HepG2 (cell line): Measurements from ENCODE around the gene ZFYVE27. TPM values are rescaled to one million over a fixed set of nuclear protein-coding genes. Genes with fewer than 3 reads are reported as not detected.

Experiments
- ATAC-seq: fragments of 200-7000 bp; cut with Tn5 transposase; 3 replicates; pipeline ENCODE4 v1.9.1; 2020; ENCODE audit warnings: mild to moderate bottlenecking, moderate library complexity
- BruUV-seq: library from RNA; stranded (reverse); fragments of 400-500 nt; replicated peaks from 2 replicates; lab custom pipeline; 2021; lab: Mats Ljungman, UMichigan
- CTCF ChIA-PET: fragments of 300-600 bp; formaldehyde crosslinking; extraction: SDS; loops from one replicate; lab custom pipeline; 2021; ENCODE audit warnings: low total read pairs, inconsistent platforms, low intra/inter-chr PET ratio; lab: Yijun Ruan, JAX
- POLR2A ChIA-PET: fragments of 350-600 bp; sonication (Branson Sonifier 250); formaldehyde crosslinking; loops from one replicate; lab custom pipeline; 2020; ENCODE audit warnings: antibody characterized with exemption, inconsistent platforms; lab: Yijun Ruan, JAX
- DNase-seq: peaks from one replicate; pipeline ENCODE4 v3.0.0-alpha.2; 2015; ENCODE audit warnings: low spot score
- FAIRE-seq: peaks from 3 replicates; lab custom pipeline; 2011; peaks lifted over from hg19 to GRCh38; lab: Jason Lieb, UNC
- H2AFZ ChIP-seq: one replicate; pipeline ENCODE4 v1.6.1; 2011; ENCODE audit warnings: low read length, inconsistent platforms
- H3K27ac ChIP-seq: fragments of 300-600 bp; 3 replicates; pipeline ENCODE4 v1.8.0; 2011; ENCODE audit warnings: mixed run types, mild to moderate bottlenecking, mixed read lengths, low read length, inconsistent platforms; ENCODE audit not compliant: insufficient read depth; ENCODE audit errors: extremely low read length
- H3K27me3 ChIP-seq, 2 experiments: fragments of 200-600 bp in 1 of 2; 2 replicates in 1 of 2; 3 replicates in 1 of 2; pipeline versions ENCODE4 v1.6.0 to v1.8.0; 2011; ENCODE audit warnings: low read length in 2 of 2, mild to moderate bottlenecking in 2 of 2, moderate library complexity in 2 of 2, inconsistent platforms in 1 of 2; ENCODE audit not compliant: insufficient read depth in 2 of 2, control insufficient read depth in 1 of 2
- H3K36me3 ChIP-seq, 2 experiments: fragments of 200-600 bp in 1 of 2; replicated peaks in 1 of 2; 2 replicates in 1 of 2; 3 replicates in 1 of 2; pipeline versions ENCODE4 v1.5.1 to v1.8.0; 2011; ENCODE audit warnings: low read length in 2 of 2, inconsistent platforms in 1 of 2; ENCODE audit not compliant: insufficient read depth in 2 of 2, control insufficient read depth in 1 of 2
- H3K4me1 ChIP-seq: 2 replicates; pipeline ENCODE4 v1.5.1; 2012; ENCODE audit warnings: low read length, inconsistent platforms; ENCODE audit not compliant: insufficient read depth
- H3K4me2 ChIP-seq: 2 replicates; pipeline ENCODE4 v1.6.0; 2011; ENCODE audit warnings: low read depth, low read length, inconsistent platforms
- H3K4me3 ChIP-seq, 3 experiments: fragments of 200-600 bp in 1 of 3; sonication (generic), shearing (Covaris generic) in 1 of 3; replicated peaks in 1 of 3; 2 replicates each; pipeline ENCODE4 v1.5.1; 2011 to 2016; ENCODE audit warnings: low read length in 3 of 3, inconsistent platforms in 2 of 3, low read depth in 2 of 3, mild to moderate bottlenecking in 2 of 3, control low read depth in 1 of 3, mixed read lengths in 1 of 3; ENCODE audit not compliant: insufficient read depth in 1 of 3
- H3K79me2 ChIP-seq: one replicate; pipeline ENCODE4 v1.6.1; 2011; ENCODE audit warnings: low read length, inconsistent platforms; ENCODE audit not compliant: insufficient read depth
- H3K9ac ChIP-seq: 2 replicates; pipeline ENCODE4 v1.6.0; 2011; ENCODE audit warnings: mild to moderate bottlenecking, low read depth, low read length, inconsistent platforms; ENCODE audit not compliant: insufficient read depth
- H3K9me3 ChIP-seq: 2 replicates; pipeline ENCODE4 v1.5.1; 2012; ENCODE audit warnings: mild to moderate bottlenecking, low read length
- H4K20me1 ChIP-seq: 2 replicates; pipeline ENCODE4 v1.6.0; 2011; ENCODE audit warnings: inconsistent platforms, mild to moderate bottlenecking, low read length, moderate library complexity; ENCODE audit not compliant: insufficient read depth
- ASH2L ChIP-seq: fragments of 300-600, 200-600 bp; sonication (generic); IDR thresholded peaks from 2 replicates; pipeline ENCODE4 v1.7.0; 2017; ENCODE audit warnings: low read depth, mild to moderate bottlenecking, moderate library complexity, mixed read lengths, low read length; ENCODE audit not compliant: insufficient read length
- FOXK1 ChIP-seq: sonication (generic); formaldehyde crosslinking; IDR thresholded peaks from 2 replicates; pipeline ENCODE4 v1.4.0; 2020; ENCODE audit warnings: low read depth, missing genetic modification reagents, borderline replicate concordance
- HMG20A ChIP-seq: IDR thresholded peaks from 2 replicates; pipeline ENCODE4 v1.6.1; 2016; ENCODE audit warnings: borderline replicate concordance
- SALL1 ChIP-seq: sonication (generic); formaldehyde crosslinking; IDR thresholded peaks from 2 replicates; pipeline ENCODE4 v1.8.0; 2022; ENCODE audit warnings: mild to moderate bottlenecking, missing genetic modification reagents
- SIN3A ChIP-seq: IDR thresholded peaks from 2 replicates; pipeline ENCODE4 v1.6.1; 2011; ENCODE audit warnings: low read depth, mild to moderate bottlenecking, control low read depth, low read length, borderline replicate concordance
- SNAPC2 ChIP-seq: sonication (generic); formaldehyde crosslinking; IDR thresholded peaks from 2 replicates; pipeline ENCODE4 v1.8.1; 2022; ENCODE audit warnings: mild to moderate bottlenecking, missing genetic modification reagents
- SNRNP70 ChIP-seq: fragments of 200-400 bp; formaldehyde crosslinking; IDR thresholded peaks from 2 replicates; pipeline ENCODE4 v1.6.1; 2017; ENCODE audit warnings: mild to moderate bottlenecking, low read depth, low read length, moderate library complexity
- ZNF33B ChIP-seq: sonication (generic); formaldehyde crosslinking; IDR thresholded peaks from 2 replicates; pipeline ENCODE4 v1.5.1; 2020; ENCODE audit warnings: mild to moderate bottlenecking, missing genetic modification reagents
- ZNF549 ChIP-seq: sonication (generic); formaldehyde crosslinking; IDR thresholded peaks from 2 replicates; pipeline ENCODE4 v1.5.0; 2020; ENCODE audit warnings: missing genetic modification reagents
- WGBS: methylation state at CpG from one replicate; pipeline ENCODE4 v1.1.6; 2017; ENCODE audit warnings: low lambda C conversion rate; 5-methylcytosine and 5-hydroxymethylcytosine counted together
- in situ Hi-C: cut with HindIII; loops from 2 replicates; pipeline ENCODE4 v1.10.0; 2017; ENCODE audit warnings: low pct_unique_long_range_greater_than_20kb; ENCODE audit not compliant: extremely low pct_ligation_motif_present
- intact Hi-C: fragments of 100-400 bp; cut with micrococcal nuclease; formaldehyde crosslinking; loops from one replicate; pipeline ENCODE4 v1.10.0; 2022; ENCODE audit not compliant: unreplicated experiment
- polyA plus RNA-seq, 8 experiments: library from polyadenylated mRNA; depleted of rRNA in 3 of 8; stranded (reverse) in 7 of 8; unstranded in 1 of 8; fragments of >200 nt; fragmentation: Illumina TruSeq in 4 of 8; extraction: Trizol in 4 of 8; gene quantifications; 2 replicates each; pipeline versions ENCODE4 v1.2.1 to v1.2.3, GENCODE V29; 2011 to 2016; ENCODE audit warnings: low read depth in 4 of 8, missing spikeins in 1 of 8, mixed read lengths in 1 of 8; ENCODE audit not compliant: insufficient read depth in 1 of 8
- total RNA-seq, 5 experiments: library from RNA; depleted of rRNA; stranded (reverse); fragments of >200 nt; fragmentation: Illumina TruSeq; extraction: Trizol; gene quantifications; 2 replicates each; pipeline ENCODE4 v1.2.3, GENCODE V29; 2016; ENCODE audit warnings: low read depth in 1 of 5
- TF ChIP-seq, protein P1 (sequence below): IDR thresholded peaks from 2 replicates; pipeline ENCODE4 v1.6.1; 2016; ENCODE audit warnings: missing compliant biosample characterization, missing genetic modification reagents, borderline replicate concordance
- TF ChIP-seq, protein P2 (sequence below): sonication (generic); formaldehyde crosslinking; IDR thresholded peaks from 2 replicates; pipeline ENCODE4 v1.4.0; 2020; ENCODE audit warnings: missing genetic modification reagents, borderline replicate concordance
- TF ChIP-seq, protein P3 (sequence below): IDR thresholded peaks from 2 replicates; pipeline ENCODE4 v1.4.0; 2020; ENCODE audit warnings: mild to moderate bottlenecking, missing genetic modification reagents
- TF ChIP-seq, protein P4 (sequence below): sonication (generic); formaldehyde crosslinking; IDR thresholded peaks from 2 replicates; pipeline ENCODE4 v1.4.0; 2020; ENCODE audit warnings: missing genetic modification reagents
- TF ChIP-seq, protein P5 (sequence below): sonication (generic); formaldehyde crosslinking; IDR thresholded peaks from 2 replicates; pipeline ENCODE4 v1.5.0; 2020; ENCODE audit warnings: mild to moderate bottlenecking, missing genetic modification reagents

ZFYVE27 gene
- total and polyA plus RNA-seq, 2 of the 13 experiments (the other 11 are each of a cell fraction or from before 2014, with no cell fraction given): 19.7 to 20.5 TPM

DNA sequence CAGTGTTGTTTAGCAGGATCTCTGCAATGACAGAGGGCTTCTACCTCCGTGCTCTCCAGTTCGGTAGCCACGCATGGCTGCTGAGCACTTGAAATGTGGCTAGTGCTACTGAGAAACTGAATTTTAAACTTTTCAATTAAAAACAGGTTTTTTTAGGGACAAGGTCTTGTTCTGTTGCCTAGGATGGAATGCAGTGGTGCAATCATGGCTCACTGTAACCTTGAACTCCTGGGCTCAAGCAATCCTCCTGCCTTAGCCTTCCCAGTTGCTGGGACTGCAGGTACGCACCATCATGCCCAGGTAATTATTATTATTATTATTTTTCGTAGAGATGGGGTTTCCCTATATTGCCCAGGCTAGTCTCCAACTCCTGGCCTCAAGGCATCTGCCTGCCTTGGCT lies 48.3 kb downstream of the ZFYVE27 start (continued):
- TF ChIP-seq, protein P1, sequence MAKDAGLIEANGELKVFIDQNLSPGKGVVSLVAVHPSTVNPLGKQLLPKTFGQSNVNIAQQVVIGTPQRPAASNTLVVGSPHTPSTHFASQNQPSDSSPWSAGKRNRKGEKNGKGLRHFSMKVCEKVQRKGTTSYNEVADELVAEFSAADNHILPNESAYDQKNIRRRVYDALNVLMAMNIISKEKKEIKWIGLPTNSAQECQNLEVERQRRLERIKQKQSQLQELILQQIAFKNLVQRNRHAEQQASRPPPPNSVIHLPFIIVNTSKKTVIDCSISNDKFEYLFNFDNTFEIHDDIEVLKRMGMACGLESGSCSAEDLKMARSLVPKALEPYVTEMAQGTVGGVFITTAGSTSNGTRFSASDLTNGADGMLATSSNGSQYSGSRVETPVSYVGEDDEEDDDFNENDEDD: no peak
- TF ChIP-seq, protein P2, sequence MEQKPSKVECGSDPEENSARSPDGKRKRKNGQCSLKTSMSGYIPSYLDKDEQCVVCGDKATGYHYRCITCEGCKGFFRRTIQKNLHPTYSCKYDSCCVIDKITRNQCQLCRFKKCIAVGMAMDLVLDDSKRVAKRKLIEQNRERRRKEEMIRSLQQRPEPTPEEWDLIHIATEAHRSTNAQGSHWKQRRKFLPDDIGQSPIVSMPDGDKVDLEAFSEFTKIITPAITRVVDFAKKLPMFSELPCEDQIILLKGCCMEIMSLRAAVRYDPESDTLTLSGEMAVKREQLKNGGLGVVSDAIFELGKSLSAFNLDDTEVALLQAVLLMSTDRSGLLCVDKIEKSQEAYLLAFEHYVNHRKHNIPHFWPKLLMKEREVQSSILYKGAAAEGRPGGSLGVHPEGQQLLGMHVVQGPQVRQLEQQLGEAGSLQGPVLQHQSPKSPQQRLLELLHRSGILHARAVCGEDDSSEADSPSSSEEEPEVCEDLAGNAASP: peak; percentile 47; the same call in 1 of the 2 replicates
- TF ChIP-seq, protein P3, sequence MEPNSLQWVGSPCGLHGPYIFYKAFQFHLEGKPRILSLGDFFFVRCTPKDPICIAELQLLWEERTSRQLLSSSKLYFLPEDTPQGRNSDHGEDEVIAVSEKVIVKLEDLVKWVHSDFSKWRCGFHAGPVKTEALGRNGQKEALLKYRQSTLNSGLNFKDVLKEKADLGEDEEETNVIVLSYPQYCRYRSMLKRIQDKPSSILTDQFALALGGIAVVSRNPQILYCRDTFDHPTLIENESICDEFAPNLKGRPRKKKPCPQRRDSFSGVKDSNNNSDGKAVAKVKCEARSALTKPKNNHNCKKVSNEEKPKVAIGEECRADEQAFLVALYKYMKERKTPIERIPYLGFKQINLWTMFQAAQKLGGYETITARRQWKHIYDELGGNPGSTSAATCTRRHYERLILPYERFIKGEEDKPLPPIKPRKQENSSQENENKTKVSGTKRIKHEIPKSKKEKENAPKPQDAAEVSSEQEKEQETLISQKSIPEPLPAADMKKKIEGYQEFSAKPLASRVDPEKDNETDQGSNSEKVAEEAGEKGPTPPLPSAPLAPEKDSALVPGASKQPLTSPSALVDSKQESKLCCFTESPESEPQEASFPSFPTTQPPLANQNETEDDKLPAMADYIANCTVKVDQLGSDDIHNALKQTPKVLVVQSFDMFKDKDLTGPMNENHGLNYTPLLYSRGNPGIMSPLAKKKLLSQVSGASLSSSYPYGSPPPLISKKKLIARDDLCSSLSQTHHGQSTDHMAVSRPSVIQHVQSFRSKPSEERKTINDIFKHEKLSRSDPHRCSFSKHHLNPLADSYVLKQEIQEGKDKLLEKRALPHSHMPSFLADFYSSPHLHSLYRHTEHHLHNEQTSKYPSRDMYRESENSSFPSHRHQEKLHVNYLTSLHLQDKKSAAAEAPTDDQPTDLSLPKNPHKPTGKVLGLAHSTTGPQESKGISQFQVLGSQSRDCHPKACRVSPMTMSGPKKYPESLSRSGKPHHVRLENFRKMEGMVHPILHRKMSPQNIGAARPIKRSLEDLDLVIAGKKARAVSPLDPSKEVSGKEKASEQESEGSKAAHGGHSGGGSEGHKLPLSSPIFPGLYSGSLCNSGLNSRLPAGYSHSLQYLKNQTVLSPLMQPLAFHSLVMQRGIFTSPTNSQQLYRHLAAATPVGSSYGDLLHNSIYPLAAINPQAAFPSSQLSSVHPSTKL: 0 out of 2 replicates have a peak, but pooled peaks have one; percentile 44
- peak; percentile 48; the same call in 1 of the 2 replicates for TF ChIP-seq HMG20A (CRISPR knock-in tag)
- no peak for TF ChIP-seq SIN3A
- TF ChIP-seq, all 625 proteins: peak for 13

DNA sequence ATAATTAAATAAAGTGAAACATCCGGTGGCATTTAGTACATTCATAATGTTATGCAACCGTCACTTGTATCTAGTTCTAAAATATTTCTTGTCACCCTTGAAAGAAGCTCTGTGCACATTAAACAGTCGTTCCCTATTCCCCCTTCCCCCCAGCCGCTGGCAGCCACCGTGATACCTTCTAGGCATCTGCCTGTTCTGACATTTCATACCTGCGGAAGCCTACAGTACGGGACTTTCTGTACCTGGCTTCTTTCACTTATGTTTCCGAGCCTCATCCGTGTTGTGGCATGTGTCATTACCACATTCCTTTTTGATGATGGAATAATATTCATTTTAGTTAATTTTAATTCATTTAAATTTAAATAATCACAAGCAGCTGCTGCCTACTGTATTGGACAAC lies 48.8 kb downstream of the ZFYVE27 start:
- no peak for FAIRE-seq
- intact Hi-C loops: loop anchor here (10.0 kb wide), 1 partner anchor 259 kb away; no protein-coding TSS in a partner anchor
- TF ChIP-seq, protein P4, sequence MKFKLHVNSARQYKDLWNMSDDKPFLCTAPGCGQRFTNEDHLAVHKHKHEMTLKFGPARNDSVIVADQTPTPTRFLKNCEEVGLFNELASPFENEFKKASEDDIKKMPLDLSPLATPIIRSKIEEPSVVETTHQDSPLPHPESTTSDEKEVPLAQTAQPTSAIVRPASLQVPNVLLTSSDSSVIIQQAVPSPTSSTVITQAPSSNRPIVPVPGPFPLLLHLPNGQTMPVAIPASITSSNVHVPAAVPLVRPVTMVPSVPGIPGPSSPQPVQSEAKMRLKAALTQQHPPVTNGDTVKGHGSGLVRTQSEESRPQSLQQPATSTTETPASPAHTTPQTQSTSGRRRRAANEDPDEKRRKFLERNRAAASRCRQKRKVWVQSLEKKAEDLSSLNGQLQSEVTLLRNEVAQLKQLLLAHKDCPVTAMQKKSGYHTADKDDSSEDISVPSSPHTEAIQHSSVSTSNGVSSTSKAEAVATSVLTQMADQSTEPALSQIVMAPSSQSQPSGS: no peak
- TF ChIP-seq FOXK1 (no peak), SNAPC2 (CRISPR knock-in tag) (no peak), ZNF33B (CRISPR knock-in tag) (no peak), ZNF549 (CRISPR knock-in tag) (no peak), SALL1 (CRISPR knock-in tag) (no peak), SNRNP70 (no peak), ASH2L (no peak)
- TF ChIP-seq, protein P5, sequence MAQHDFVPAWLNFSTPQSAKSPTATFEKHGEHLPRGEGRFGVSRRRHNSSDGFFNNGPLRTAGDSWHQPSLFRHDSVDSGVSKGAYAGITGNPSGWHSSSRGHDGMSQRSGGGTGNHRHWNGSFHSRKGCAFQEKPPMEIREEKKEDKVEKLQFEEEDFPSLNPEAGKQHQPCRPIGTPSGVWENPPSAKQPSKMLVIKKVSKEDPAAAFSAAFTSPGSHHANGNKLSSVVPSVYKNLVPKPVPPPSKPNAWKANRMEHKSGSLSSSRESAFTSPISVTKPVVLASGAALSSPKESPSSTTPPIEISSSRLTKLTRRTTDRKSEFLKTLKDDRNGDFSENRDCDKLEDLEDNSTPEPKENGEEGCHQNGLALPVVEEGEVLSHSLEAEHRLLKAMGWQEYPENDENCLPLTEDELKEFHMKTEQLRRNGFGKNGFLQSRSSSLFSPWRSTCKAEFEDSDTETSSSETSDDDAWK (CRISPR knock-in tag): no peak

More for the DNA sequence above, 48.8 kb downstream of the ZFYVE27 start:
- Histone ChIP-seq H3K79me2 (no peaks in the 10 kb centered on the region), H3K4me2 (no peak overlapping the region), H2AFZ (no peak overlapping the region), H3K9me3 (no peaks in the 10 kb centered on the region), H3K4me3 (no peak overlapping the region), H3K4me1 (peaks cover 73% of the 10 kb centered on the region), H4K20me1 (peaks cover 5% of the 10 kb centered on the region; the same call in 1 of the 2 replicates), H3K27me3 (peaks cover 2 to 6% of the 10 kb centered on the region in 2 experiments; a peak in 2 of 5 replicates), H3K36me3 (no peaks in the 10 kb centered on the region), H3K27ac (no peak overlapping the region), H3K9ac (no peak overlapping the region)
- ChIA-PET CTCF (no interaction called here), POLR2A (no interaction called here)
- ATAC-seq: no peak
- WGBS: 67% methylated on average over 9 of the region's 9 CpGs
- no peak for DNase-seq
- in situ Hi-C loops: no loop called here
- BruUV-seq: no TSS peak
